GM20431 (cell line): ENCODE data around the gene NR4A2.
"Not testable (repeated sequence)": the region's sequence is repeated elsewhere in the genome, so short reads cannot be mapped to it uniquely, and the experiment has no call there.

ENCODE experiments used
- in situ Hi-C: fragments of 300-500 bp; cut with MseI, MboI; formaldehyde crosslinking; loops from one replicate; pipeline ENCODE4 v1.15.0; 2020; ENCODE audit warnings: low sequenced_read_pairs; ENCODE audit not compliant: unreplicated experiment

NR4A2 gene

DNA sequence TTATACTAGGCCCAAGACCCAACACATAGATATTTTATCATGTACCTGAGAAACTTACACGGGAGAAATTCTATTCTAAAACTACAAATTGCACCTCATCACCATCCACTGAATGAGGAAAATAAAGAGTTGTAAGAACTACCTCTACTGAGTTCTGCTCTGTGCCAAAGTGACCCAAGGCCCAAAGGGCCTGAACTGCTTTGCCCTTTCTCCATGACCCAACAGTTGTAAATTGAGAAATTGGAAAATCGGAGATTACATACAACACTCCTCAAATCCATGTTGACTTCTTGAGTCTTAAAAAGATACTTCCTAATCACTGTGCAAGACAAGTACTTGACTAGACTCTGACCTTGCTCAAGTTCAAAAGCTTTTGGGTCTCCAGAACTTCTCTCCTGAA is 8.8 kb downstream of the NR4A2 start:
- in situ Hi-C loops, result loop anchor here (10.0 kb wide), 1 partner anchor 261 kb away; no protein-coding TSS in a partner anchor

DNA sequence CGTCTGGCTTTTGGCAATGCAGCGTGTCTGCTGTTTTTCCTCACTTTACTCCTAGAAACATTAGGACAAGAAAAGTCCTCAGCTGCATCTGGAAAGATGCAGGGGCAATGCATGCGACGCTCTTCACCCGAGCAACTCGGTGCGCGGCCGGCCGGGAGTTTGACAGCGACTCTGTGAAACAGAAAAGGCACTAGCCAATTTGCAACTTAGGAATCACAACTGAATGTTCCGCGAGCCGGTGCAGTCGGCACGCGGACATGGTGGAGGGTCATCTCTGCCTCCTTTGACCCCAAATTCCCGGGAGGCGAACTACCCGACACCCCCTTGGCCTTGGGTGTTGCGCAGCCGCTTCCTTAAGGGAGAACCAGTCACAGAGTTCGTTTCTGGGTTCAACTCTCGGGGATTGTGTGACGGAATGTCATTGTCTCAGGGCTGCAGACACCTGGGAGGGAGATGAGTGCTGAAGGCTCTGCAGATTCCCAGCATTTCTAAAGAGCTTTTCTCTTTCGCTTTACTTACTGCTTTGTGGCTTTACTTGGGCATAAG is 9.8 kb downstream of the NR4A2 start:
- in situ Hi-C loops, result loop anchor here (10.0 kb wide), 1 partner anchor 262 kb away; no protein-coding TSS in a partner anchor

DNA sequence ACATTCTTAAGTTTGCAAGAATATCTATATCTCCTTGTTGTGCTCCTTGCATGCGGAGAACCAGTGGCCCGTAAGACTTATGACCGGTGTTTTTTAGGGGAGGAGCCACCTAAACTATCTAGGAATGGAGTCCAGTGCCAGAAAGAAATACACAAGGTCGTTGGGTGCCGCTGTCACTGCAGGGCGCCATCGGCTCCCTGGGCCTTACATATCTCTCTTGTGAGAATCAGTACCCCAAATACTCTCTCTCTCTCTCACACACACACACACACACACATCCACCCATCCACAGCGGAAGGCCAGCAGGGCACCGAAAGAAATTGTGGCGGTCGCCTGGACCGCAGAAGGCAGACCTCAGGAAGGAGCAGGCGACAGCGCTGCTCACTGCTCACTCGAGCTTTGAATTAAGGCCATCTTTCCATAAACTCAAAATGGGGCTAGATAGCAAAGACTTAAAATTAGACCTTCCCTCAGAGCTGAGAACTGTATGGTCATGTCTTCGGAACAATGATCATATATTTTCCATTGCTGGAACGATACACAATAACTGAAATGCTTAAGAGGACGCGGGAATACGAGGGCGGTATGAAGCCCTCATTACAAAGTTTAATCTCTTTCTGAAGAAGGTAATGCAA is 10.4 kb downstream of the NR4A2 start:
- in situ Hi-C loops, result loop anchor here (10.0 kb wide), 1 partner anchor 263 kb away; no protein-coding TSS in a partner anchor

DNA sequence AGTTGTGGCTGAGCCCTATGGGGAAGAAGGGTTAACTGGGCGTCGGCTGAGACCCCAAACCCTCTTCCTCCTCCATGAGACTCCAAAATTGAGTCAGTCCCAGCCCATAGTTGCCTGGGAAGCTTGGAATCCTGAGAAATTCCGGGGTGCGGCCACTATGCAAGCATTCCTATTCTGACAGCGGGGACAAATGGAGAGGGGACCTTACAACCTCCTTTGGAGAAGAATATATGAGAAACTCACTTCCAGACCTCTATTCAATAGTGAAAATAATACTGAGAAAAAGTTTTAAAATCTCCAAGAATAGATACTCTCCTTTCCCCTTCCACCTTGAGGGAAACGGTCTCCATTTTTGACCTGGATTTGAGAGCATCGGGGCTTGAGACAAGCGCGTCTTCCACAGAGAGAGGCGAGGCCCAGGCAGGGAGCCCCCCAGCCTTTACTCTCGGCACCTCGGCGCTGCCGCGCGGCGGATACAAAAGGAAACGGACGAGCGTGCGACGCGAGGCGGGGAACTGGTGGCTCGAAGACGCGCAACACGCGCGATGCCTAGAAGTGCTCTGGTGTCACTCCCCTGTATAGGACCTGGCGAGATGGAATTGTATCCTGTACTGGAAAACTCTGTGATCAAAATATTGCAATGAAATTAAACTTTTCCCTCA is 11.1 kb downstream of the NR4A2 start:
- in situ Hi-C loops, result loop anchor here (10.0 kb wide), 1 partner anchor 263 kb away; no protein-coding TSS in a partner anchor

DNA sequence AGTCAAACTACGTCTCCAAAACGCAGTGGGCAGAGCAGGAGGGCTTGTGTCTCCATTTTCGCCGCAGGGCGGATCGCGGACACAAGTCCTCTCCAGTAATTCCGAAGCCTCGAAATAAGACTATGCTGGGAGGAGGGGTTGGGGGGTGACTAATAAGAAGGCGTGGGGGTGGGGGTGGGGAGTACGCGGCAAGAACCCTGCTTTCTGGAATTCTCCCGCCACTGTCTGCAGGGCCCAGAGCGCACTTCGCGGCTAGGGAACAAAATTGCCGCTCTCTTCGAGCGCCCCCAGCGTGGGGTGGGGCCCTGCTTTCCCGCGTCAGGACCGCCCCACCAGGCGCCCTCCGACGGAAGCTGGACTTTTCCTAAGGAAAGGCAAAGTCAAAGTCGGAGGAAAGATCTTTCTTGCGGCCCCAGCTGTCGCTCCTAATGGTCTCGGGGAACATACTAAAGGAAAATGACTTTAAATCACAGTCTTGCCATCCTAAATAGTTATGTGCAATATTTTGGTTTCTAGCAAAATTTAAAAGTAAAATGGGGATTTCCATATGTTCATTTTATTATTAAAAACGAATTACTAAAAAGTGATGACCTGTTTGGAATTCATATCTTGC is 11.9 kb downstream of the NR4A2 start:
- in situ Hi-C loops, result loop anchor here (10.0 kb wide), 1 partner anchor 264 kb away; no protein-coding TSS in a partner anchor

DNA sequence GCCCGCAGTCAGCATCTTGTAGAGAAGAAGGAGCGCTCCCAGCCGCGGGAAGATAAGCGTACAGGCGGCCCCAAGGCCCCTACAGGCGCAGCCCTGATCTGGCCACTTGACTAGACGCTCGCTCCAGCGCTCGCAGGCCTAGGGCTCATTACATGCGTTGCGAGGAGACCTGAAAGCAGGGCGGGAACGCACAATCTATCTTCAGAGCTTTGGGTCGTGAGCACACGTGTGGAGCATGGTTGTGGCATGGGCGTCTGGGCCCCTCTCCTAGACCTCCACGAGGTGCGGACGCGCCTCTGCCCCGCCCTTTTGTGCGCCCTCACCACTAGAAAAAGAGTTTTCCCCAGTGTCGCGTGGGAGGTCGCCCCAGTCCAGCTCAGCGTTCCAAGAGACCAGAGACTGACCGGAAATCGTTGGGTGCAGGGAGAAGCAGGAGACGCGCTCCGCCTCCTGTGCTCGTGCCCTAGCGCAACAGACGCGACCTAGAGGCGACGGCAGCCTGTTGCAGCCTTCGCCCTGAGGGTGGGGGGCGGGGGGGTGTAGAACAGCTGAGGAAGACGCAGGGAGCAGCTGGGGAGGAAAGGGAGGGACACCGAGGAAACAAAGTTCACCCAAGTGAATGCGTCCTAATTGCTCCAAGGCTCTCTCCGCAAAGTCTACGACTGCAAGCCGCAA is 12.6 kb downstream of the NR4A2 start:
- in situ Hi-C loops, result loop anchor here (10.0 kb wide), 1 partner anchor 265 kb away; no protein-coding TSS in a partner anchor

DNA sequence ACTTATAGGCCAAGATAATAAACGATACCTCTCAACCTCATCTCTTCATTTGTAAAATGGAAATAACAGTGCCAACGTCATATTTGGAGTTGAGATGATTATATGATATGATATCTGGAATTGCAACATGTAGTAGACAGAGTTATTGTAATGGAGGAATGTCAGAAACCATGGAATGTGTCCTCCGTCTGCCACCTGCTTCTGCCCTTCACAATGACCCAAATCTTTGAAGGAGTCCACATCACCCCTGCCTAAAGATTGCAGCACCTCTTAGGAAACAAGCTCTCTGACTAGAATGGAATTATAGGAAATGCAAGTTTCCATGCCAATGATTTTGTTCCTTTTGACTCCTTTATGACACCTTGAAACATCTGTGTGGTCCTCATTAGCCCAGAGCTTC is 14.9 kb downstream of the NR4A2 start:
- in situ Hi-C loops, result no loop called here

DNA sequence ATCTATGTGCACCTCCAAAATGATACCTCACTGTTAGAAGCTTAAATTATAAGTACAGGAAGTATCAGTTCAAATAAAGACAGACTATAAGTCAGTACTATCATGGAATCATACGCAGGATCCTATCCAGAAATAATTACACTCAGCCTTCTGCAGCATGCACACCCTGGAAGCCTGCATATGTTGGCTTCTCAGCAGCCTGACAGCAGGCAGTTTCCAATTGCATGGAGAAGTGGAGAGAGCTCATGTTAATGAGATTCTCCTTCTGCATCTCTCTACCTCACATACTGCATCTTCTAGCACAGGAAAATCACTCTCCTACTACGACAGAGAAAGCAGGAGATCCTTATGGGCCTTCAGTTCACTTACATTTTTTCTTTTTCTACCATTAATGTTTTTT is 20.5 kb downstream of the NR4A2 start:
- in situ Hi-C loops, result no loop called here

DNA sequence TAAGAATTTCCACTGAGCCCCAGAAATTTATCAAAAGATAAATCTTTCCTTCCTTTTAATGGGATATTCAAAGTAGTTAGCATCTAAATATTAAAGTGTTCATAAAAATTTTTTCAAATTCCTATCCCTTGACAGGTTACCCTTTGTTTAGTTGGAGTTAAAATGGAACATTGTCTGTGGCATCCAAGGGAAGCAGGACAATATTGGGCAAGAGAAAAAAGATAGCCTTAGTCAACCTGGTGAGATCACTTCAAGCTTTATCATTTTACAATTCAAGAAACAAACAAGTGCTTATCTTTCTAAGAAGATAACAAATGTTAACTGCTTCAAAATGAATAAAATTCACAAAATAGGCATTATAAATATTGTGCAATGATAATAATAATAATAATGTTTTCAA is 21.7 kb downstream of the NR4A2 start:
- in situ Hi-C loops, result no loop called here

DNA sequence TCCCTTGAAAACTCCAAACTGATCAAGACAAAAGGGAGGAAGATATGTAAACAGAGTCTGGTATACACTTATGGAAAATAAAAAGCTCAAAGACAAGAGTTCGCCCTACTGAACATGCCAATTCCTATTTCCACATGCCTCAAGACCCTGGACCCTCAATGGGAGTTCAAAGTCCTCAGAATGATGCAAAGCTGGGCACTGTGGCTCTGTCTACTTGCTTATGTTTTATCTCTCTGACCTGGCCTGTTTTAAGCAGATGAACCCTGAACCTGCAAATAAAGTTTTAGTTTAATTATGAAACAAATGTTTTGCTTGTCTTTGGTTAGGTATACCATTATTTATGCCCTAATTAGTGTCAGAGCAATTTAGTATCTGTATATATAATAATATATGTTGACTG is 22.6 kb downstream of the NR4A2 start:
- in situ Hi-C loops, result no loop called here

DNA sequence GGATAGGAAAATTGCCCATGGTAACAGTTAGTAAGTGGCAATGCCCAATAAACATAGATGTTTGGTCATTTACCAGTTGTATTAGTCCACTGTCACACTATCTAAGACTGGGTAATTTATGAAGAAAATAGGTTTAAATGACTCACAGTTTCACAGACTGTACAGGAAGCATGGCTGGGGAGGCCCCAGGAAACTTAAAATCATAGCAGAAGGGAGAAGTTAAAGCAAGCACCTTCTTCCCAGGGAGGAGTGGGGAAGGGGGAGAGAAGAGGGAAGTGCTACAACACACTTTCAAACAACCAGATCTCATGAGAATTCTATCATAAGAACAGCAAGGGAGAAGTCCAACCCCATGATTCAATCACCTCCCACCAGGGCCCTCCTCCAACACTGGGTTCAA is 23.4 kb downstream of the NR4A2 start:
- in situ Hi-C loops, result no loop called here

DNA sequence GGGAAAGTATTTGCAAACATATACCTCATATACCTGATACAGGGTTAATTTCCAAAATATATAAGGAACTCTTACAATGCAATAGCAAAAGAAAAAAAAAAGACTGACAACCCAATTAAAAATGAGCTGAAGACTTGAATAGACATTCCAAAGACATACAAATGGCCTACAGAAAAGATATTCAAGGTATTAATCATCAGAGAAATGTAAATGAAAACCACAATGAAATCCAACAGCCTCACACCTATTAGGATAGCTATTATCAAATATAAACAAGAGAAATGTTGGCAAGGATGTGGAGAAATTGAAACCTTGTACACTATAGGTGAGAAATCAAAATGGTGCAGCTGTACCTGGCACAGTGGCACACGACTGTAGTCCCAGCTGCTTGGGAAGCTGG is 25.7 kb downstream of the NR4A2 start:
- in situ Hi-C loops, result no loop called here

DNA sequence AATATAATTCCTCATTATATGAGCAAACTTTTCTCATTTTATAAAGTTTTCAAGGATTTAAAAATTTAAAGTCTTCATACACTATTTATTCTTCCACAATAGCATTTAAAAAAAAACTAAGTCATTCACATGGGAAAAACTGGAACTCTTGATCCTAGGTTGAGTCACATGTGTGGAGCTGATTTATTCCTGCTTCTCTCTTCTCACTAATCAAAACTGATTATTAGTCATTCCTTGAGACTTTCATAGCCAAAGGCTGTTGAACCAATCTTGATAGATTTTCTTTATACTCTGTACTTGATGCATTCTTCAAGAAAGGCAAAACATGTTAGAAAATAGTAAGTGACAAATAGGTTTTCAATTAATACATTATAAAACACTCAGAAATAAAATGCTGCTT is 27.4 kb downstream of the NR4A2 start:
- in situ Hi-C loops, result no loop called here

DNA sequence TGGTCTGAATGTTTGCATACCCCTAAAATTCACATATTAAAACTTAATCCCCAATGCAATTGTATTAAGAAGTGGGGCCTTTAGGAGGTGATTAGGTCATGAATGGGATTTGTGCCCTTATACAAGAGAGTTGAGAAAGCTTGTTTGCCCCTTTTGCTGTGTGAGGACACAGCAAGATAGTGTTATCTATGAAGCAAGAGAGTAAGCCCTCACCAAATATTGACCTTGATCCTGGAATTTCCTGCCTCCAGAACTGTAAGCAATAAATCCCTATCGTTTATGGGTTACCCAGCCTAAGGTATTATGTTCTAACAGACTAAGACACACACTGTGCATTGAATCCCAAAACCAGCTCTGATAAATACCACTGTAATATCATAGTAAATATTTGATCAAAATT is 32.2 kb downstream of the NR4A2 start:
- in situ Hi-C loops, result no loop called here

DNA sequence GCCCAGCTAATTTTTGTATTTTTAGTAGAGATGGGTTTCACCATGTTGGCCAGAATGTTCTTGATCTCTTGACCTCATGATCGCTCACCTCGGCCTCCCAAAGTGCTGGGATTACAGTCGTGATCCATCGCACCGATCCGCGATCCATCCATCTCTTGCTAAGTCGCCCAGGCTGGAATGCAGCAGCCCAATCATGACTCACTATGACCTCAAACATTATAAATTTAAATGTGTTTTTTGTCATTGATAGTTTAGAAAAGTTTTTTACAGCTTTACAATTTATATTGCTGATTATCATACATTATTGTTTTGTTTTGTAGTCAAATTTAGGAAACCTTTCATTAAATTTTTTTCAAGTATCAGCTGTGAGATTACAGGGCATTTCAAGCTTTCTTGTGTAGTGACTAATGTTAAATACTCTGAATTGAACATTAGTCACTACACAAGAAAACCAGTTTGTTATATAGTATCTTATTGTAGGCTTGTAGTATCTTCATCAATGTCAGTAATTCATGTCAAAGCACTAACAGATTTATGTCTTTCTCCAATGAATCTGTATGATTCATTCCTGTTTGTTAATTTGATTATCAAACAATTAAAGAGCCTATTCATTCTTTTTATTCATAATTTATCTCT is 37.5 kb downstream of the NR4A2 start:
- in situ Hi-C loops, result no loop called here

DNA sequence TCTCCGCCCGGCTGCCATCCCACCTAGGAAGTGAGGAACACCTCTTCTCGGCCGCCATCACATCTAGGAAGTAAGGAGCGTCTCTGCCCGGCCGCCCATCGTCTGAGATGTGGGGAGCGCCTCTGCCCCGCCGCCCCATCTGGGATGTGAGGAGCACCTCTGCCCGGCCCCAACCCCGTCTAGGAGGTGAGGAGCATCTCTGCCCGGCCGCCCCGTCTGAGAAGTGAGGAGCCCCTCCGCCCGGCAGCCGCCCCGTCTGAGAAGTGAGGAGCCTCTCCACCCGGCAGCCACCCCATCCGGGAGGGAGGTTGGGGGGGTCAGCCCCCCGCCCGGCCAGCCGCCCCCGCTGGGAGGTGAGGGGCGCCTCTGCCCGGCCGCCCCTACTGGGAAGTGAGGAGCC is 39.1 kb downstream of the NR4A2 start:
- in situ Hi-C loops, result not testable (repeated sequence)

DNA sequence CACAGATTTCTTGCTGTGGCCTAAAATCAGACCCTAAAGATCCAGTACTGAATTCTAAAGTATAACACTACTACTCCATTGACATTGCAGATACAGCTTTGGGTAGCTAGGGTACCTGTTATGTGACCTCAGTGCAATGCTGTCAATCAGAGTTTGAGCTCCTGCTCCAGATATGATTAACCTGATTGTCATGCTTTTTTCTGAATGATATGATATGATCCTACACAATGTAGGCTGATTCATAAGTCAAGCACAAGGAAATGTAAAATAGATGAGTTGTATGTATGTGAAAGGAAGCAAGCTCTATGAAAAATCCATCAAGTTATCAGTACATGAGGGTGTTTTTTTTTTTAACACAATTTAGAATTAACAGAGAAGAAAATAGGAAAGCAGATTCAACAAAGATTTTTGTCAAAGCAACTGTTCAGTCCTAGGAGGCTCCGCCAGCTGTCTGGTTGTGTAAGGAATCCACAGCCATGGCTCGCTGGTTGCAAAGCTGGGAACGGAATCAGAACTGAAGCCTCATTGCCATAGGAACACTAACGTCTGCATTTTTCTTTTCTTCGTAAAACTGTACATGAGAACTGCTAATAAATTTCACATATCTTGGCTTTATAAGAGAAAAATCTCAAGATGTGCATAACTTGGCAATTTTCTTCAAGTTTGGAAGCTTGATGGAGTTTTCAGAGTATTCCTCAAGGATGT is 52.9 kb downstream of the NR4A2 start:
- in situ Hi-C loops, result no loop called here
